GM12878 (cell line): Measurements from ENCODE around the gene P3H1.

ENCODE experiments used
- RAD51 ChIP-seq: fragments of 450-650 bp; IDR thresholded peaks from 2 replicates; pipeline ENCODE4 v1.6.1; 2016; ENCODE audit warnings: moderate library complexity, mild to moderate bottlenecking, inconsistent platforms
- STAT3 ChIP-seq: IDR thresholded peaks from 2 replicates; pipeline ENCODE4 v1.6.1; 2011; ENCODE audit warnings: low read depth, low read length, improper control_type of control experiment
- TF ChIP-seq, protein P1 (sequence below): IDR thresholded peaks from 2 replicates; pipeline ENCODE4 v1.6.1; 2012; ENCODE audit warnings: improper control_type of control experiment, low read depth, low read length; ENCODE audit not compliant: insufficient replicate concordance
- TF ChIP-seq, protein P2 (sequence below), 3 experiments: IDR thresholded peaks in 2 of 3; conservative IDR thresholded peaks in 1 of 3; 2 replicates each; pipeline ENCODE4 v1.5.1; 2011; ENCODE audit warnings: low read depth in 3 of 3, low read length in 3 of 3, mild to moderate bottlenecking in 3 of 3, control low read depth in 2 of 3, moderate library complexity in 2 of 3, inconsistent platforms in 1 of 3, mixed read lengths in 1 of 3; ENCODE audit not compliant: control insufficient read depth in 2 of 3, insufficient read depth in 1 of 3; ENCODE audit errors: extremely low read depth in 1 of 3

DNA sequence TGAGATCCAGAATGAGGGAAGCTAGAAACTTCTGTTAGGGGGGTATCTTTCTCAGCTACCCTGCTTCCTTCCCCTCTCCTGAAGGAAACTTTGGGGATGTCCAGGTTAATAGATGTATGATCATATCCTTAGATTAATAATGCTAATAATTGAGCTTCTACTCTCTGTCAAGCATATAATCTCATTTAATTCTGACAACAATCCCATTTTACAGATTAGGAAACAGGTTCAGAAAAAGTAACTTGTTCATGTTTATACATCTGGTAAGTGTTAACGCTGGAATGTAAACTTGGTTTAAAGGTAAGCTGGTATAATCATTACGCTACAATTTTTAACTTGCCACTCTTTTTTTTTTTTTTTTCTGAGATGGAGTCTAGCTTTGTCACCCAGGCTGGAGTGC is 16.3 kb upstream of the P3H1 start:
- TF ChIP-seq RAD51 (no peak), STAT3 (no peak)
- TF ChIP-seq, protein P1, sequence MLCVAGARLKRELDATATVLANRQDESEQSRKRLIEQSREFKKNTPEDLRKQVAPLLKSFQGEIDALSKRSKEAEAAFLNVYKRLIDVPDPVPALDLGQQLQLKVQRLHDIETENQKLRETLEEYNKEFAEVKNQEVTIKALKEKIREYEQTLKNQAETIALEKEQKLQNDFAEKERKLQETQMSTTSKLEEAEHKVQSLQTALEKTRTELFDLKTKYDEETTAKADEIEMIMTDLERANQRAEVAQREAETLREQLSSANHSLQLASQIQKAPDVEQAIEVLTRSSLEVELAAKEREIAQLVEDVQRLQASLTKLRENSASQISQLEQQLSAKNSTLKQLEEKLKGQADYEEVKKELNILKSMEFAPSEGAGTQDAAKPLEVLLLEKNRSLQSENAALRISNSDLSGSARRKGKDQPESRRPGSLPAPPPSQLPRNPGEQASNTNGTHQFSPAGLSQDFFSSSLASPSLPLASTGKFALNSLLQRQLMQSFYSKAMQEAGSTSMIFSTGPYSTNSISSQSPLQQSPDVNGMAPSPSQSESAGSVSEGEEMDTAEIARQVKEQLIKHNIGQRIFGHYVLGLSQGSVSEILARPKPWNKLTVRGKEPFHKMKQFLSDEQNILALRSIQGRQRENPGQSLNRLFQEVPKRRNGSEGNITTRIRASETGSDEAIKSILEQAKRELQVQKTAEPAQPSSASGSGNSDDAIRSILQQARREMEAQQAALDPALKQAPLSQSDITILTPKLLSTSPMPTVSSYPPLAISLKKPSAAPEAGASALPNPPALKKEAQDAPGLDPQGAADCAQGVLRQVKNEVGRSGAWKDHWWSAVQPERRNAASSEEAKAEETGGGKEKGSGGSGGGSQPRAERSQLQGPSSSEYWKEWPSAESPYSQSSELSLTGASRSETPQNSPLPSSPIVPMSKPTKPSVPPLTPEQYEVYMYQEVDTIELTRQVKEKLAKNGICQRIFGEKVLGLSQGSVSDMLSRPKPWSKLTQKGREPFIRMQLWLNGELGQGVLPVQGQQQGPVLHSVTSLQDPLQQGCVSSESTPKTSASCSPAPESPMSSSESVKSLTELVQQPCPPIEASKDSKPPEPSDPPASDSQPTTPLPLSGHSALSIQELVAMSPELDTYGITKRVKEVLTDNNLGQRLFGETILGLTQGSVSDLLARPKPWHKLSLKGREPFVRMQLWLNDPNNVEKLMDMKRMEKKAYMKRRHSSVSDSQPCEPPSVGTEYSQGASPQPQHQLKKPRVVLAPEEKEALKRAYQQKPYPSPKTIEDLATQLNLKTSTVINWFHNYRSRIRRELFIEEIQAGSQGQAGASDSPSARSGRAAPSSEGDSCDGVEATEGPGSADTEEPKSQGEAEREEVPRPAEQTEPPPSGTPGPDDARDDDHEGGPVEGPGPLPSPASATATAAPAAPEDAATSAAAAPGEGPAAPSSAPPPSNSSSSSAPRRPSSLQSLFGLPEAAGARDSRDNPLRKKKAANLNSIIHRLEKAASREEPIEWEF = no peak
- TF ChIP-seq, protein P2, sequence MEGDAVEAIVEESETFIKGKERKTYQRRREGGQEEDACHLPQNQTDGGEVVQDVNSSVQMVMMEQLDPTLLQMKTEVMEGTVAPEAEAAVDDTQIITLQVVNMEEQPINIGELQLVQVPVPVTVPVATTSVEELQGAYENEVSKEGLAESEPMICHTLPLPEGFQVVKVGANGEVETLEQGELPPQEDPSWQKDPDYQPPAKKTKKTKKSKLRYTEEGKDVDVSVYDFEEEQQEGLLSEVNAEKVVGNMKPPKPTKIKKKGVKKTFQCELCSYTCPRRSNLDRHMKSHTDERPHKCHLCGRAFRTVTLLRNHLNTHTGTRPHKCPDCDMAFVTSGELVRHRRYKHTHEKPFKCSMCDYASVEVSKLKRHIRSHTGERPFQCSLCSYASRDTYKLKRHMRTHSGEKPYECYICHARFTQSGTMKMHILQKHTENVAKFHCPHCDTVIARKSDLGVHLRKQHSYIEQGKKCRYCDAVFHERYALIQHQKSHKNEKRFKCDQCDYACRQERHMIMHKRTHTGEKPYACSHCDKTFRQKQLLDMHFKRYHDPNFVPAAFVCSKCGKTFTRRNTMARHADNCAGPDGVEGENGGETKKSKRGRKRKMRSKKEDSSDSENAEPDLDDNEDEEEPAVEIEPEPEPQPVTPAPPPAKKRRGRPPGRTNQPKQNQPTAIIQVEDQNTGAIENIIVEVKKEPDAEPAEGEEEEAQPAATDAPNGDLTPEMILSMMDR (IDR thresholded peaks at IDR 0.05 in 2 of 3, conservative IDR thresholded peaks at IDR 0.05 in 1 of 3; ENCODE audit: control insufficient read depth in 2 of 3, extremely low read depth in 1 of 3, insufficient read depth in 1 of 3, low read depth in 3 of 3, low read length in 3 of 3) = no peak
